NCI-H128 (cell line): ENCODE results near the gene SOX5.
A peak's percentile ranks its signal among the peaks of the same experiment; 100 is the strongest.

Experiments
- DNase-seq: peaks from one replicate; lab custom pipeline; 2025; ENCODE audit not compliant: unreplicated experiment; lab: John Stamatoyannopoulos, UW

The SOX5 gene

GRCh38 chr12:23694920-23695319 is 254.6 kb downstream of the SOX5 start:
- DNase-seq = no peak

DNA sequence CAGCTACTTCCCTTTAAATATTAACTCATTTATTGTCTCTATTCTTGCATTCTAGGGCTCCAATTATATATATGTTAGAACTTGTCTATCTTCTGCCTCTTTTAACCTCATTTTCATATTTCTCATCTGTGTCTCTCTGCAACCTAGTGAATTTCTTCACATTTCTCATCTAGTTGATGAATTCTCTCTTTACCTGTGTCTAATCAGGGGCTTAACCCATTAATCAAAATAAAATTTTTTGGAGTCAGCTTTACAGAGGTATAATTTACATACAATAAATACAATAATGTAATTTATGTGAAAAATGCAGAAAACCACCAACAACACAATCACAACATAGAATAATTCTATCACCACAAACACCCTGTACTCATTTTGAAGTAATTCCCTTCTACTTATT is 255.2 kb downstream of the SOX5 start:
- no peak for DNase-seq

DNA sequence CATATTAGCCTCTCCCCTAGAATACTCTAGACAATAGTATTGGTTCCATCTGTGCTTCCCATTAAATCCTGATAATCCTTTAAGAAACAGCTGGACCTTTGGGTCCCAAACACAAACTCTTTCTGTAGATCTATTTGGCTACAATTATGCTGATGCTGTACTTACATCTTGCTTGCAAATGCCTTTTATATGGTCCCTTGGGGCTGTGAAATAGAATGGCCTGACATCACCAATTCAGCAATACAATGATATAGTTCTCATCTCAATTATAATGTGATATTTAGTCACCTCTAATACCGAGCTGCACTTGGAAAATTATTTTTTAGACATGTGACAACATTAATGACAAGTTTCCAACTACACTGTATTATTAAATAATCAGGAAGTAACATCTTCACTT is 261.5 kb downstream of the SOX5 start:
- no peak for DNase-seq

DNA sequence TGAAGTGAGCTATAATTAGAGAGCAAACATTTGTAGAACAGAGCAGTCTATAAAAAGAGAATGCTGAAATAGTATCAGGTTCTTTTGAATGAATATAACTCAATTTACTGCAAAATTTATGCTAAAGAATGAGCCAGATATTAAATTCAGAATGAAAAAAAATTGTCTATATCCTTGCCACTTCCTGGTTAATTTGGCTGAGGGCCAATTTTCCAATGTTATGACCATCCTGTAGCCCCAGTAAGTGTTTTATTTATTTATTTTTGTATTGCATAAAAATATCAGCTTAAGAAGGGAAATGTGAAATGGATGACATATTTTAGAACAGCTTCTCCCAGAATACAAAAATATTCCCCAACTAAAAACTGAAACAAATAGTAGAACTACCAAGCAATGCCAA is 263.4 kb downstream of the SOX5 start:
- no peak for DNase-seq

- no peak for DNase-seq
Observed at GRCh38 chr12:23684121-23684520, 265.3 kb downstream of the SOX5 start.

DNA sequence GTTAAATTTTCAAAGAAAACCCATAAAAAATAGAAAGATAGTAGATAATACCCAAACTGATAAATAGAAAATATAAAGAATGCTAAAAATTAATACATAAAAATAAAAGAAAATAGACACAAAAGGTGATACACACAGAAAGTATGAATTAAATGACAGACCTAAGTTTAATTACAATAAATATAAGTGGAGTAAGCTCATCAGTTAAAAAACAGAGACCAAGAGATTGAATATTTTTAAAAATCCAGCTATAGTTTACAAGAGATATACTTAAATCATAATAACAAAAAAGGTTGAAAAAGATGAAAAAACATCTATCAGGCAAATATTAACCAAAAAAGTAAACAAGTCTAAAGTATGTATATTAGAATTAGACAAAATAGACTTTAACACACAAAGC is 268.2 kb downstream of the SOX5 start:
- no peak for DNase-seq

DNA sequence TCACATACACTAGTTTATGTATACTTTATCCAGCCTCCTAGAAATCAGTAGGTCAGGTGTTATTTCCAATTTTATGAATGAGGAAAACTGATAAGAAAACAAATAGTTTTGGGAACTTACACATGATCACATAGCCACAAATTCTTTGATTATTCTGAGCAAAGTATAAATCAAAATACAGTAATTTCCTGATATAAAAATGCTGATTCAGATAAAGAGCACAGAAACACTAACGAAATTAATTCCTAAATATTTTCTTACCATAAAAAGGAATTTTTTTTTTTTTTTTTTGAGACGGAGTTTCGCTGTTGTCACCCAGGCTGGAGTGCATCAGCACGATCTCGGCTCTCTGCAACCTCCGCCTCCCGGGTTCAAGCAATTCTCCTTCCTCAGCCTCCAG is 275.4 kb downstream of the SOX5 start:
- no peak for DNase-seq

DNA sequence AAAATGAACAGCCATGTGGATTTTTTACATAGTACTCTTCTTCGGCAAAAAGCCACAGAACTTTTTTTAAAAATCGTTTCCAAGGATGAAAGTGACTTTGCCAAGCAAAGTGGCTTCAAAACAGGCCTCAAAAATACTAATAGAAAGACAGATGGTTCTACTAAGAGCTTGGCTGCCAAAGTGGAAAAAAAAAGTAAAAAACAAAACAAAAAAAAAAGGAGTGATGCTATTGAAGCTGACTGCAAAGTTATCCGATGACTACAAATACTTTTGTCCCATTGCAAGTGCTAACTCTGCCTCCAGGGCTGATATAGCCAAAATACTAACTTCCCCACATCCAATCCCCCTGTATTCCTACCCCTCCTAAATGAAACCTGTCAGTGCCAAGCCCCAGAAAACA is 277.6 kb downstream of the SOX5 start:
- DNase-seq = no peak

- DNase-seq = no peak
Observed at GRCh38 chr12:23670684-23671083, 278.8 kb downstream of the SOX5 start.

DNA sequence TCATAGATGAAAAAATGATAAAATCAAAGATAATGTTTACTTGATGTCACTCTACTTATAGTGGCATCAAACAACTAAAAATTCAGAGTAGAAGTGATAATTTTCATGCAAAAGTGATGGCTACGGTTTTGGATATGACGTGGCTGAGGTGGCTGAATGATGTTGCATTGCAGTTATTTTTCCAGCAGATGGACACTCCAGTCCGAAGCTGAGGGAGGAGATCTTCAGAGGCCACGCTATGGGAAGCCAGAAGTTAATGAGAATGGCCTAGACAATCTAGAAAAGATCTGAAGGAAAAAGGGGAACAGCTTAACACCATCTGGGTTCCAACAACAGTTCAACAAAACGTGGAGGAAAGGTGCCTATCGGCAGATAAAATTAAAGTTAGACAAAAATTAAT is 279.8 kb downstream of the SOX5 start:
- no peak for DNase-seq

DNA sequence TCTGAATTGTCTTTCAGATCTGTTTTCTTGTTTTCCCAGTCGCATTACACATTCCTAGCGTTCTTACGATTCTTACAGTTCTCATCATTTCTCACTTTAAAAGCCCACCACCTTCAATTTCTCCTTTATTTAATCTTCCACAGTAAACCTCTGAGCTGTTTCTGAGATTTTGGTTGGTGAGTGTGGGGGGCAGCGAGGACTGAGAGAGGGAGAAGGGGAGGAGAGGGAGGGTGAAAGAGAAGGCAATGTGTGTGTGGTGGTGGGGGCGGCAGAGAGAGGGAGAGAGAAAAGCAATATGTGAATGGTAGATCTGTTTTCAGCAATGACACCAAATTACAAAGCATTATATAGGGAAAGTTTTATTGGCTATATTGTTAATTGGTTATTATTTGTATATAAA is 282.6 kb downstream of the SOX5 start:
- no peak for DNase-seq

GRCh38 chr12:23662966-23663365 is 286.5 kb downstream of the SOX5 start:
- DNase-seq = no peak

DNA sequence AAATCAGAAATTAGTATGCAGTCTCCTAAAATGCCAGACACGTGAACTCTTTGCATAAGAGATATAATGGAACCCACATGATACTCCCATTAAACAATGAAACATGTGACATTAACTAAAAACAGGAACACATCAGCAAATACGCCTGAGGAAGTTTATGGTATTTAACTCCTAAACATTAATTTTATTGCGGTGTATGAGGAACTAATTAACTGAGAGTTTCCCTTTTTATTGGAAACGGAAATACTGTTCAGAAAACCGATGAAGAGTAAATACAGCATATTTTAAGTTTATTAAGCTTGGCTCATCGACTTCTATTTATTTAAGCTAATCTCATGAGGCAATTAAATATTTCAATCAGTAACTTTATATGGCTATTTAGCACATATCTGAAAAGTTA is 290.3 kb downstream of the SOX5 start:
- DNase-seq = no peak

DNA sequence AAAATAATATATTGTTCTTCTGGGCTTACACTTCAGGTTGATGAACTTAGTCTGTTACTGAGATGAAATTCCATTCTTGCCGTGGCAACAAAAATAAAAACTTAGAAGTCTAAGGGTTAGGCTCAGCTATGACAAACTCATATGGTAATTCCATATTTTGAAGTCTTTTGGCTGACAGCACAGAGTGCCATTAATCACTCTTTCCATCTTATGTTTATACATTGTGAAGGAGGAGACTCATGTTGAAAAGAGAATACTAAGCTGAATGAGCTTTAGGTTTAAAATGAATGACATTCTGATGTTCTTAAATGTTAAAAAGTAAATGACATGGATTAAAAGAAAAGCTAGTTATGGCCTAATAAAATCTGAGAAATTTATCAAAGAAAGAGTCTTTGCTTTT is 291.9 kb downstream of the SOX5 start:
- DNase-seq = no peak

DNA sequence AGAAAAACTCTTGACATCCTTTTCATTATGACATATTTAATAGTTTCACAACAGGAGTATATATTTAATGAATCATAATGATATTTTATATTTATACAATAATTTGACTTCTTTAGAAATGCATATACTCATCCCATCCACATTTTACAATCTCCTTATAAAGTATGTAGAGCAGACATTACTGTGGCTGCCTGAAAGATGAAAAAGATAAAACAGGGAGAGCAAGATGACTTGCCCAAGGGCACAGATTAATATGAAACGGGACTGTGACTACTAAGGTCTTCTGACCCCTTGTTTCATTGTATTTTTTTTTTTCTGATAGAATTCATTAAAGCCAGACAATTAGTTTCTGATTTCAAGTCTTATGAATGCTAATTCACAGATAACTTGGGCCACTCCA is 293.6 kb downstream of the SOX5 start:
- no peak for DNase-seq

DNA sequence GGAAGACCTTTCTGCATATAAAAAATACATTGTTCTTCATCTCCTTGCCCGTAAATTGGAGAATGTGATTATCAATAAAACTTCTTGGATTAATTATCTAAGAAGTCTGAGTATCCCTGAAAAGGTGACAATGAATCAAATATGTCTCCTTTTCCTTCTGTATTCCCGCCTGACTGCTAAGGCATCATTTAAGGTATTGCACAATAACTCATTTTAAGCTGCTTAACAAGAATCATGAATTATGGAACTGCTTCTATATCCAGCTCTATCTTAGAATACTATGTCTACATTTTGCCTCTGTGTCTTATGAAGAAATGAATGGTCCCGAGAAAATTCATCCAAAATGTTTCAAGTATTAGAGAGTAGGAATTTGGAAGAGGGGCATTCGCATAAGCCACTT is 294.4 kb downstream of the SOX5 start:
- DNase-seq = no peak

GRCh38 chr12:23648546-23648945 is 300.9 kb downstream of the SOX5 start:
- no peak for DNase-seq

GRCh38 chr12:23640754-23641153 is 308.7 kb downstream of the SOX5 start:
- peak; percentile 89 for DNase-seq

DNA sequence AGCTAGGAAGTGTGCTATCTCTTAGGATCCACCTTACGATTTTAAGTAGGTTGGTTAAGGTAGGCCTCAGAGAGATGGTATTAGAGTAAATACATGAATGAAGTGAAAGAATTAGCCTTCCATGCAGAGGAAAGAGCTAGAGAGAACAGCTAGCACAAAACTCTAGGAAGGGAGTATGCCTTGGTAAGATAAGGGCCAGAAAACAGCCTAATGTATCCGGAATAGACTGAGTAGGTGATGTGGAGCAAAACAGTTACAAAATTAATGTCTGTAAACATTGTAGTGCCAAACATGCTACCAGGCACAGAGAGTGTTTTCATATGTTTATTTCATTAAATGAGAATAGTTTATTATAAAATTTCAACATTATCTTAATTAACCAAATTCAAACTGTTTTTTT is 315.1 kb downstream of the SOX5 start:
- no peak for DNase-seq

- no peak for DNase-seq
Observed at GRCh38 chr12:23631786-23632377, 317.6 kb downstream of the SOX5 start.

GRCh38 chr12:23630524-23630923 is 318.9 kb downstream of the SOX5 start:
- DNase-seq = no peak

DNA sequence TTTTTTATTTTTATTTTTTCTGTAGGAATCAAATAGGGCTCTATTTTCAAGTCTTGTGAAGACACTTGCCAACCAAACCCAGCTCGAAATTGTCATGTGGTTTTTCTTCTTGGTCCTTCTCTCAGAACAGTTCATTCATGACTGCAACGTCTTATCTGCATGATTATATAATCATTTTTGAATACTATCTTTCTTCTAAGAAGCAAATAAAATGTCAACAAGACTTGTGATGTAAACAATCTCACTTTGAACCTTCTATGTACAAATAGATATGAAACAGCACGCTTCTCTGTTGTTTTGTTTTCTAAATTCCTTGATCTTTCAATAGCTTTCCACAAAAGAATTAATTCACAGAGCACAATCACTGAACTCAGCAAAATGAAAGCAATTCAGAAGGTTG is 320.7 kb downstream of the SOX5 start:
- no peak for DNase-seq

DNA sequence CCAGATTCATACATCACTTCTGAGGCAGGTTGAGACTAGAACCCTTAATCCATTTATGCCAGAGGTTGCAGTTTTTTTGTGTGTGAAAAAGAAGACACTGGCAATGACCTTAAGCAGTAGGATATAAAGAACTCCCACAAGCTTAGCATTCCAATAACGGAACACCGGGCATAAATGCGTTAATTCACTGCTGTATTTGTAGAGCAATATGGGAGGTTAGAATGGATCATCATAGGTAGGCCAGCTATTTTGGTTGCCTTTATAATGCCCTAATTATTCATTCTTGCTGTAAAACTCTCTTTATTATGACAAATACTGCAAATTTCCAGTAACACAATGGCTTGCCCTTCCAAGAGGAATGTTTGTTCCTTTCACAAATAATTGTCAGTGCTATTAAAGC is 322.7 kb downstream of the SOX5 start:
- no peak for DNase-seq

- DNase-seq = no peak
Observed at GRCh38 chr12:23621900-23622299, 327.6 kb downstream of the SOX5 start.
